Neural progenitor cell (in vitro differentiated cells): ENCODE results near the gene FAM163A.

Source experiments
- EZH2 ChIP-seq: fragments of 200-600 bp; sonication (generic); IDR thresholded peaks from 2 replicates; pipeline ENCODE4 v1.6.1; 2017; ENCODE audit warnings: antibody characterized with exemption, mild to moderate bottlenecking, moderate library complexity
- TF ChIP-seq, protein P1 (sequence below): fragments of 200-600 bp; sonication (generic); IDR thresholded peaks from 2 replicates; pipeline ENCODE4 v1.5.1; 2017; ENCODE audit warnings: antibody characterized with exemption, mild to moderate bottlenecking

DNA sequence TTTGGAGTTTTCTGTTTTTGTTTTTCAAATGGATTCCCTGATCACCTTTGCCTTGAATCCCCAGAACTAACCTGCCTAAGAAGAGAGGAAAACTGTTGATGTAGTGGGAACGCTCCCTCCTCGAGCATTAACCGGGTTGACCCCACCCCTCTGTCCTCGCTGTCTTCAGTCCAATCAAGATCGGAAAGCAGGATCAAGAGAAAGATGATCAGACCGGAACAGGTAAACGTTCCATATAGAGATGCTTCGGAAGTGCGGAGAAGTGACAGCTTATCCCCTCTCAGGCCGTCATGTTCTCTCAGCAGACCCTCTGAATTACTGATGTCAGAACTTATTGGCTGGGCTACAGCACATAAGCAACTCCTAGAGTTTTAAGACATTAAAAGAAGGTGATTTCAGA, 800 bp upstream of the FAM163A start:
- TF ChIP-seq, protein P1, sequence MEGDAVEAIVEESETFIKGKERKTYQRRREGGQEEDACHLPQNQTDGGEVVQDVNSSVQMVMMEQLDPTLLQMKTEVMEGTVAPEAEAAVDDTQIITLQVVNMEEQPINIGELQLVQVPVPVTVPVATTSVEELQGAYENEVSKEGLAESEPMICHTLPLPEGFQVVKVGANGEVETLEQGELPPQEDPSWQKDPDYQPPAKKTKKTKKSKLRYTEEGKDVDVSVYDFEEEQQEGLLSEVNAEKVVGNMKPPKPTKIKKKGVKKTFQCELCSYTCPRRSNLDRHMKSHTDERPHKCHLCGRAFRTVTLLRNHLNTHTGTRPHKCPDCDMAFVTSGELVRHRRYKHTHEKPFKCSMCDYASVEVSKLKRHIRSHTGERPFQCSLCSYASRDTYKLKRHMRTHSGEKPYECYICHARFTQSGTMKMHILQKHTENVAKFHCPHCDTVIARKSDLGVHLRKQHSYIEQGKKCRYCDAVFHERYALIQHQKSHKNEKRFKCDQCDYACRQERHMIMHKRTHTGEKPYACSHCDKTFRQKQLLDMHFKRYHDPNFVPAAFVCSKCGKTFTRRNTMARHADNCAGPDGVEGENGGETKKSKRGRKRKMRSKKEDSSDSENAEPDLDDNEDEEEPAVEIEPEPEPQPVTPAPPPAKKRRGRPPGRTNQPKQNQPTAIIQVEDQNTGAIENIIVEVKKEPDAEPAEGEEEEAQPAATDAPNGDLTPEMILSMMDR = no peak
- TF ChIP-seq EZH2 = no peak
